NCI-H2029 treated with DMSO at 0.1 percent for 48 hours (cell line): ENCODE results near the gene ABHD13.
"Not testable (repeated sequence)": the region's sequence is repeated elsewhere in the genome, so short reads cannot be mapped to it uniquely, and the experiment has no call there.

Experiments
- DNase-seq: peaks from one replicate; lab custom pipeline; 2025; lab: John Stamatoyannopoulos, UW

Gene ABHD13

DNA sequence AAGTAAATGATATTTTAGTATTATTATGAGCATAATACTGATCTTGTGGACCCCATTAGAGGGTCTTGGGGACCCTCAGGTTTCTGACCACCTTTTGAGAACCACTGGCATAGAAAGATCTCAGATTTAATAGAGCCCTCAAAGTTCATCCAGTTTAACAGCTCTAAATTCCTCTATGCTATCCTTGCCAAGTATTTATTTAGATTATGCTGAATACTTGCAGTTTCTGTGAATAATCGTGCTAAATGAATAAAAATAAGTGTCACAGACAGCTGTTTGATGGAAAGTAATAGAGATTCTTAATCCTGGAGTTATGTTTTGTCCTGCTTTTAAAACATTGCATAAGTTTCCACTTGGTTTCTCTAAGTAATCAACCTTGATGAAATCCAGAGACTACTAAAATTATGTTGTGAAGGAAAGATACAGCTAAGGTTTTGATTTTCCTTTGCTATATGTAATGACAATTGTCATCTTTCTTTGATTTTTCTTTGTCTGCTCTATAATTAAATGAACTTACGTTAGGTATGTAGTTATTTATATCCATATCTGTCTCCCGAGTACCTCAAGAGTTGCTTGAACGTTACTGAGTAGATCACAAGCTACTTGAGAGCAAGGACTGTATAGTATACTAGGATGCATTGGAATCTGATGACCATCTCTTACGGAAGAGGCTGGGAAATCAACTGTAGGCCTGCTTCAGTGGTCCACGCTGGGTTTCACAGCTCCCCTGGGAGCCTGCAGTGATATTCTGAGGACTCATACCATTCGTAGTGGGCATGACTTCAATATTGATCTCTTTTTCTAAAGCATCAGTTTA is 5.7 kb downstream of the ABHD13 start:
- DNase-seq, result no peak

DNA sequence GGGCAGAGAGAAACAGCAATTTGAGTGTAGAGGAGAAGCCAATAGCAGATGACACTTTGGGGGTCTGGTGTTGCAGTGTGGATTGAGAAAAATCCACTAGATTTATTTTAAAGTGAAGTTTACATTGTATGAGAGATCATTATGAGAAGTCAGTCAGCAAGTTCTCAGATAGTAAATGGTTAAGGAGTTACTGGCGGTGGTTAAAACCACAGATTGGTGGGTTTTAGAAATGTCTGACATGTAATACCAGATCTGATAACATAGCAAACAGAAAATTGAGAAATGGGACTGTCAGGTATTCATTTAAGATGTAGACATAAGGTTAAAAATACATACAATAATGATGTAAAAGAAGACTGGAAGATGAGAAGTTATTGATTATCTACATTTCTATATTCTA is 7.2 kb downstream of the ABHD13 start:
- no peak for DNase-seq

DNA sequence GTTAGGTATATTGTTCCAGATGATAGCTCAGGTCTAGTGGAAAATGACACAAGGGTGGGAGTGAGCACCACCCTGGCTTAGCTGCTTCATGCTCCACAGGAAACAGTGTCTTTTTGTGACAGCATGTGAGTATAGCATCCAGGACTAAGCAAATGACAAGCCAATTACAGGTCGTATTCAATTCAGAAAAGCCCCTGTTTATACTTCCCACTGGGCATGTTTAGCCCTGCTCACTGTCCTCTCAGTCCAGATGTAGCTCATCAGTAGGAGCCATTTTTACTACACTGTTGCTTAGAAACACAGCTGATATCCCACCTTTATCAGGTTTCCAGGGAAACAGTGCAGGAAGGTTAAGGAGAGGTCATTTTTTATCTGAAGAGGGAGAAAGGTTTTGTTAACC is 8.0 kb downstream of the ABHD13 start:
- no peak for DNase-seq

DNA sequence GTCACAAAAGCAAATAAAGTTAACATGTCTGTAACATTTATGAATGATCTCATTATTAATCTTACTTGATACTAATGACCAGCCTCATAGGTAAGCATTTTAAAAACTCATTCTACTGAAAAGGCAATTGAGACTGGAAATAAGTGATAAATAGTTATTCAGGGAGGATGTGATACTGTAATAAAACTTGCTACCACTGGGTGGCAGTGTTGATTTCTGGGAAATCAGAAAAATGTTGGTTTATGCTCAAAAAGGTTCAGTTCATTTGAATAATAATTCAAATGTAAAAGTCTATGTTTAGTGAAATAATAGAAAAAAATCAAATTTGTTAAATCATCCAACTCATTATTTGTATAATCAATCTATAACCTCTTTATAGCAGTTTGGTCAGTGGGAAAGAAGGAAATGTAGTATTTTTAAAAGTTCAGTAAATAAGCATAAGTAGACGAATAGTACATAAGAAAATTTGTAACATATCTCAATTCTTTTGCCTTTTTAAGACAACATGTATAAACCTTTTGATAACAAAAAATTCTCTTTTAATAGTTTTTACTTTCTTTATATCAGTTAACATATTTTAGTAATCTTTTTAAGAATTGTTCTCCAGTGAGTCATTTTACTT is 9.6 kb downstream of the ABHD13 start:
- DNase-seq, result no peak

DNA sequence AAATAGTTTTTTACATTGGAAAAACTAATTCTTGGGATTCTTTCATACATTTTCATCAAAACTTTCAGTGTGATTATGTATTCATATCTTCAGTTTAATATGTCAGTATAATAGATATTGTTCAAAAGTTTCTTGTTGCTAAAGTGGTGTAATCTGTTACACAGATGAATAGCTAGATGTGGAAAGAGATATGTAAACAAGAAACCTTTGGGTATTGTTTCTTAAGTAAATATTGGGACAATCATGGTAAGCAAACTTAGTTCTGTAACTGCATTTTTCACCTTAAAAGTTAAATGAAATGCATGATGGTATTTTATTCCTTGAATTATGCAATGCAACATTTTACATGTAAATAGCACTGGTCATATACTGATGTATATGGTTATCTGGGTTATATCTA is 12.2 kb downstream of the ABHD13 start:
- no peak for DNase-seq

DNA sequence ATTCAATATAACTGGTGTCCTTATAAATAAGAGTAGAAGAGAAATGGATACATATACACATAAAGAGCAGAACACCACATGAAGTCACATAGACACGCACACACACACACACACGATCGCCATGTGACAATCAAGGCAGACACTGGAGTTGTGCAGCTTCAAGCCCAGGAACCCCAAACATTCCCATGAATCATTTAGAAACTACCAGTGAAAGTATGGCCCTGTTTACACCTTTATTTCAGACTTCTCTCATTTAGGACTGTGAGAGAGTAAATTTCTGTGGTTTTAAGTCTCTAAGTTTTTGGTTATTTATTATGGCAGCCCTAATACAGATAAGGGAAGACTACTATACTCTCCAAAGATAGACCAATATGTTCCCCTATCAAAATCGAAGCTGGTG is 31.0 kb downstream of the ABHD13 start:
- DNase-seq, result no peak

DNA sequence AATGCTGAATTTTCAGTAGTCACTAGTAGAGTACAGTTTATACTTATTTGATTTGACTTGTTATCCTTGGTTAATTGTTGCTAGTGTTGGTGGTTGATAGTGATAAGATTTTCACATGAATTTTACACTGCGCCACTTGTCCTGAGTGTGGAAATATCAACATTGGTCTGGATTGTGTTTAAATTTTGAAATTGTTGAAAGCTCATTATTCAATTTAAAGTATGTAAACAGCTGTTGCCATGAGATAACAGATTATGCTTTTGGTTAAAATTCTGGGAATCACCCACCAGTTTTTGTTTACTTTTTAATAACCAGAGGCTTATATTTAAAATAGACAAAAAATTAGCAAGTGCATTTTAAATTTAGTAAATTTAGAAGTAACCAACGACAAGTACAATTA is 39.1 kb downstream of the ABHD13 start:
- no peak for DNase-seq

DNA sequence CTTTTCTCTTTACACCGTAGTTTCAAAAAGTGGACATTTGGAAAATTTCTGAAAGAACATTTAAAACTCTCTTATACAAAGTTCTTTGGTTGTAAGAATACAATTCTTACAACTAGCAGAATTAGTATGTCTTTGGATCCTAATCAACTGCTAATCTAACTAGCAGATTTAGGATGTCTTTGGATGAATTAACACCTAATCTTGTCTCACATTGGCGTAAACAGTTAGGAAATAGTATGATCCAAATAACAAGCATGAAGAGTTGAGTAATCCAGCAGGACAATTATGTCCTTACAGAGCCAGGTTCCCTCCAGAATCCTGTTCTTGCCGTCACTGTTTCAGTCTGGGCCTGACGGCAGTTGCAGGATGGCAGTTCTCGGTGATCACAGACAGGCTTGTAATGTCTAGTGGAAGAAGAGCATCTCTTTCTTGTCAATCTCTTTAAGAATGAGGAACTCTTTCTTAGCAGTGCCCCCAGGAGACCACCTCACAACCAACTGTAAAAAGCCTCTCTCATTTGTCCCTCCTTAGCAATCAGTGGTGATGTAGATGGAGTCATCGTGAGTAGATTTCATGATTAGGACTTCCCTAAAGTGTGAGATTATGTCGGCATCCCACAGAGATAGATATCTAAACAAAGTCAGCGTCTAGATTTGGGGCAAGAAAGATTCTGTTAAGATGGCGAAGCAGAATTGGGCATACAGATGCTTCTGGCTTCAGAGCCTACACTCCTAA is 45.6 kb downstream of the ABHD13 start:
- no peak for DNase-seq

DNA sequence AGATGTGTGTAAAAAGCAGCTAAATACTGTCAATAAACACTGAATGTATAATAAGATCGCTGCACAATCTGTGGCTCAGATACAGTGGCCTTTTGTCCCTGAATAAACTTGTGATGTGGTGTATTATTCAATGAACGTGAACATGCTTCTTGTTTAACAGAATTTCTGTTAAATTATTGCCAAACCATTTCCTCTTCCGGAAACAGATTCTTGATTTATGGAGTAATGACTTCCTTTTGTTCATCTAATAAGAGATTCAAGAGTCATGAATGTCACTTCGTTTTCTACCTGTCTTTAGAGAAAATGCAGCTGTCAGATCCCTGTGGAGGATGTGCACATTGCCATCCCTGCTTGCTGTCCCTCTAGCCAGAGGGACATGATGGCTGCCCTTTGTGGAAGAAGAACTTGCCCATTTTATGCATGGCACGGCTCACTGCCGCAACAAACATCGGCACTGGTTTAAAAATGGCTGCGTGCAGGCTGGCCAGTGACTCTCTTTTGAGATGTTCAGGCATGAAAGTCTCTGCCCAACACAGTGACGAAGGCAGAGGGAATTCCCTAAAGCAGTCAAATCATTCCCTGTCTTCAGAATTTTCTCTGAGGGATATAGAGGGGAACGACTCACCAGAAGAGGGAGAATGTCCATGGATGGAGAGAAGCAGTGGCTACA is 48.3 kb downstream of the ABHD13 start:
- no peak for DNase-seq

DNA sequence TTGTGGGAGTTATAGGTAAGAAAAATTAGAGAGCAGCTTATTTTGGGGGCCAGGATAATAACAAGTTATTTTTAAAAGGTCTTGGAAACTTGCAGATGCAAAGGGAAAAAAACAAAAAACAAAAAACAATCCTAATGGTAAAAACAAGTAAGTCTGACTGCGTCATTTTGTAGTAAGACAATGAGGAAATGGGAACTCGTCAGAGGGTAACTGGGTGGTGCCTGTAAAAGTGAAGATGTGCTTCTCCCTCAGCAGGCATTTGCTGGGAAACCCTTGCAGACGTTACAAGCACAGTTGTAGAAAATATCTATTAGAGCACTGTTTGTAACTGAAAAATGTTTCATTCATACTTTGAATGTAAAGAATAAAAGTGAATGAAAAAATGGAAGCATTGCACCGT is 49.2 kb downstream of the ABHD13 start:
- no peak for DNase-seq

DNA sequence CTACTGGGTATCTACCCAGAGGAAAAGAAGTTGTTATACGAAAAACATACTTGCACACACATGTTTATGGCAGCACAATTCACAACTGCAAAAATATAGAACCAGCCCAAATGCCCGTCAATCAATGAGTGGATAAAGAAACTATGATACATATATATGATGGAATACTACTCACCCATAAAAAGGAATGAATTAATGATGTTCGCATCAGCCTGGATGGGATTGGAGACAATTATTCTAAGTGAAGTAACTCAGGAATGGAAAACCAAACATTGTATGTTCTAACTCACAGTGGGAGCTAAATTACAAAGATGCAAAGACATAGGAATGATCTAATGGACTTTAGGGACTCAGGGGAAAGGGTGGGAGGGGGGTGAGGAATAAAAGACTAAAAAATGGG is 49.7 kb downstream of the ABHD13 start:
- DNase-seq, result not testable (repeated sequence)

DNA sequence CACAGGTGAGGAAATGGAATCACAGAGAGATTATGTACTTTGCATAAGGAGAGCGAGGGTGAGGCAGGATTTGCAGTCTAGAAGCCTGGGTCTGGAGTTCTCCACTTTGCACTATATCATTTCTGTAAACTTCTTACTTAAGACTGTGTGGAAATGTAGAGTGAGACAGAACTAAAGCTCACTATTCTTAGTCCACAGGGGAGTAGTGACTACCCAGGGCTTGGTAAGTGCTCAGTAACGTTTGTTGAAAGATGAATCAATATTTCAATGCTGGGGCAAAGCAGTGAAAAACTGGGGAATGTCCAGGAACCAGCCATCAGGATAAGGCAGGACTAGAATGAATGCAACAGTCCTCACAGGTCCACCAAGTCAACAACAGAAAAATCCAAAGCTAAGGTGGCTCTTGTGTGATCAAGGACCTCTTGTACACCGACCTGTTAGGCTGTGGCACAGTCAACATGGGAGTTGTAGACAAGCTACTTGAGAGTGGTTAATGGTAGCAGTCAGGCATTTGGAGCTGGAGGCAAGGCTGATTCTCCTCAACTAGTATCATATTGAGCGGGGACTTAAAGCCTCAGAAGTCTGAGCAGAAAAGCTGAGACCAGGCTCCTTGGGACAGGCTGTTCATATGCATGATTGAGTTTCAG is 50.4 kb downstream of the ABHD13 start:
- no peak for DNase-seq

DNA sequence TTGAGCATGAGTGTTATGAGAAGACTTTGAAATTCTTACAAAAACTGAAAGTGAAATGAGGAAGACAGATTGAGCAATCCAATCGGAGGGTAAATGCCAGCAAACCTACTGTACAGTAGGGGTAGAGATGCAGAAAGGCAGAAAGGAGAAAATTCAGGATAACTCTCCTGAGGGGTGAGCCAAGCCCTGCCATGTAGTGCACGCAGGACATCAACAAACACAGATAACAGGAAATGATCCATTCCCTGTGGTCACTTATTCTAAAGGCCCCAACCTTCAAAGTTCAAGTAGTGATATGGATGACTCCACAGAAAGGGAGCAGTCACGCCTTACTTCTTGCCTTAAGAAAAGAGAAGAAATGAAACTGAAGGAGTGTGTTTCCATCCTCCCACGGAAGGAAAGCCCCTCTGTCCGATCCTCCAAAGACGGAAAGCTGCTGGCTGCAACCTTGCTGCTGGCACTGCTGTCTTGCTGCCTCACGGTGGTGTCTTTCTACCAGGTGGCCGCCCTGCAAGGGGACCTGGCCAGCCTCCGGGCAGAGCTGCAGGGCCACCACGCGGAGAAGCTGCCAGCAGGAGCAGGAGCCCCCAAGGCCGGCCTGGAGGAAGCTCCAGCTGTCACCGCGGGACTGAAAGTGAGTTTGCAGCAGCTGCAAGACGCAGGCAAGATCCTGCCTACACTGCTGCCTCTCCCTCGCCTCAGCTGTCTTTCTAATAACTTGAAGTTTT is 51.6 kb downstream of the ABHD13 start, which contains the start of gene TNFSF13B:
TNFSF13B (plus strand) TSS at position 118 of the 728 bp plus-strand sequence; CDS start at position 296, 178 bp downstream.
- DNase-seq, result no peak

DNA sequence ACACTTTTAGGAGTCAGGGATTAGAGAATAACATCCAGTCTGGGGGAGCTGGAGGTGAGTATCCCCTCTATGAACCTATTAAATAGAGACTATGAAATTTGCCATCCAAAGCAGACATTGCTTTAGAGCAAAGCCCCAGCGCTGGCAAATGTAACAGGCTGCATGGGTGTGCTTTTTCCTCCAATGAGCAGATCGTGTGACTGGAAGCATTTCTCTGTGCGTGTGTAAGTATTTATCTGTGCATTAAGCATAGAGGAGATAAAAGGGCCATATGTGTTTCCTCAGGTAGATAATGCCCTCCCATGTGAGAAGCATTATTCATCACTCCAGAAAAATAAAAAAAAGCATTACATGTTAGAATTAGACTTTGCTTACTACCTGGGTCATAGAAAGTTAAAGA is 52.2 kb downstream of the ABHD13 start:
- no peak for DNase-seq

DNA sequence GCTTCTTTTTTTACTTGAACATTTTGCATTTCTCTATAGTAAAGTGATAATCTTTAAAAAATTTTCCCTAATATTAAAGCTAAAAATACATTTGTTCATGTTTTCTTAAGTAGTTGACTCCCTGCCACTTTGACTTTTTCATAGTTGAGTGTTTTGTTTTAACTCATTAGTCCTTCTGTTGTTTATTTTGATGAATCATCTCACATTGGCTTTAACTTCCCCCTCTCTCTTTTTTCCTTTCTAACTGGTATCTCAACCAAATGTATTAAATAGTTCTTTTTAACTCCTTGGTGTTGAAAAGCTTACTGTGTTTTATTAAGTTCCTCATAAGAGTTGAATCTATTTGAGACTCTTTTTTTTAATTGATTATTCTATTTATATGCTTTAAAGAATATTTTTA is 54.1 kb downstream of the ABHD13 start:
- no peak for DNase-seq

DNA sequence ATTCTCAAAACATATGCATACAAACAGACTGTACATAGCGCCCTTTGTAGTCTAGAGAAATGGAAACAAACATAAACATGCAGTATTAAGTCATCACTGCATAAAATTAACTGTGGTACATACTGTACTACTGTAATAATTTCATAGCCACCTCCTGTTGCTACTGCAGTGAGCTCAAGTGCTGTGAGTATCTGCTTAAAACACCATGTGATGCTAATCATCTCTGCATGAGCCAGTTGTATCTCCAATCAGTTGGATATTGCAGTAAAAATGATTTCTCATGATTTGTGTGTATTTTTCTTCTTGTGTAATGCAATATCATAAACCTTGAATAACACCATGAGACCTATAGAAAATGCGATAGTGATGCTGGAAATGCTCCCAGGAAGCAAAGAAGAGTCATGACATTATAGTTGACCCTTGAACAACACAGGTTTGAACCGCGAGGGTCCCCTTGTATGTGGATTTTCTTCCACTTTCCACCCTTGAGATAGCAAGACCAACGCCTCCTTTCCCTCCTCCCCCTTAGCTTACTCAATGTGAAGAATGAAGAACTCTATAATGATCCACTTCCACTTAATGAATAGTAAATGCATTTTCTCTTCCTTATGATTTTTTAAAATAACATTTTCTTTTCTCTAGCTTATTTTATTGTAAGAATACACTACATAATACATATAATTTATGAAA is 55.4 kb downstream of the ABHD13 start:
- no peak for DNase-seq

DNA sequence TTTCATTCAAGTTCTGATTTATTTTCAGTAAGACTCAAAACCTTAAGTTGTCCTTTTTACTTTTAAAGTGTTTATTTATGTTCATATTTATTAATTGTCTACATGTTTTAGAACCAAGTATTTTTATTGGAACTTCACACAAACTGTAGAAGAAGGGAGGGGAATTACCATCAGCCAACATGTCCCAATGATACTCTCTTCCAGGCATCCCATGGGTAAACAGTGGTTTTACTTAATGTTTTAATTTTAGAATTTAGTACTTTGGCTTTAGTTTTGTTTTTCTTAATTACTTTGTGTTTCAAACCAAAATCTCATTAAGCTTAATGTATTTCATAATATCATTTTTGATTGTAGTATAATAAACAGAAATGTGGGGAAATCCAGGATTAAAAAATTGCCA is 56.5 kb downstream of the ABHD13 start:
- no peak for DNase-seq

DNA sequence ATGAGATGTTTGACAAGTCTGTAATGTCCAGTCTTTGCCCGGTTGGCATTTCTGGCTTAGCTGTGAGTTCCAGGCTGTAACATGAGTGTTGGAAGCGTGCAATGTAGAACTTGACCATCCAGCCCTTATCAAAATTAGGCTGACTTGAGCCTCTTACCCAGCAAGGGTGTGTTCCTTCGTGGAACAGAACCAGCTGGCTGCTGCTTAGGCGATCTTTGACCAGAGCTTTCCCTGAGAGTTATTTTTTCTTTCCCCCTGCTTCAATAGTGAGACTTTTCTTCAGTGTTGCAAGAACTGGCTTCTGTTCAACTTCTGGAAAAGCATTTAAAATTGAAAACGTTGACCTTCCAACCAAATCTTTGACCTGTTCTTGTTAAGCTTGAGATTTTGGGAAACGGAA is 57.9 kb downstream of the ABHD13 start:
- no peak for DNase-seq

DNA sequence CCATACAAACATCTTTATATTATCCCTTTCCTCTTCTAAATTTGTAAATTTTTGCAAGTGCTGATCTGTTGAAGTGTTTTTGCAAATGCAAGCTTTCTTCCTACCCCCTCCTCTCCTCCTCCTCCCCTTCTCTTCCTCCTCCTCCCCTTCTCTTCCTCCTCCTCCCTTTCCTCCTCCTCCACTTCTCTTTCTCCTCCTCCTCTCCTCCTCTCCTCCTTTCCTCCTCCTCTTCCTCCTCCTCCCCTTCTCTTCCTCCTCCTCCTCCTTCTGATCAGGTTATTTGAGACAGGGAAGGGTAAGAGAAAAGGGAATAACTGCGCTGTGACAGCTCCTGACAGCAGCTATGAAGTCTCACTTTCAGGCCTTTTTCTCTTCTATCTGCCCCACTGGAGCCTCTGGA is 60.3 kb downstream of the ABHD13 start:
- DNase-seq, result no peak

DNA sequence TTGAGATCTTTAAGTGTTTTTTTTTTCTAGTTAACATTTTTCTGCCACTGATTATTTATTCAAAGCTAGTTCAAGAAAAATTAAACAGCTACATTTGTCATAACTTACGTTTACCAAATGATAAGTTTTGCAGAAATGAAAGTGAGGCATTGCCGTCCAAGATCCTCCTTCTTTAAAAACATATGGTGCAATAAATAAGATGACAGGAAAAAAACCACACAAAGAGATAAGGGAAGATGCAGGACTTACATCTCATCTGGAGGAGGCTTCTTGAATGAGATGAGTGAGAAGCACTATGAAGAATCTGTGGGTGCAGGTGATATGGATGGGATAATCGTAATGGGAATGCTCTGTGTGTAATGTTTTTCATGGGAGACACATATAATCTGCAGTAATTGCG is 63.7 kb downstream of the ABHD13 start:
- DNase-seq, result no peak

DNA sequence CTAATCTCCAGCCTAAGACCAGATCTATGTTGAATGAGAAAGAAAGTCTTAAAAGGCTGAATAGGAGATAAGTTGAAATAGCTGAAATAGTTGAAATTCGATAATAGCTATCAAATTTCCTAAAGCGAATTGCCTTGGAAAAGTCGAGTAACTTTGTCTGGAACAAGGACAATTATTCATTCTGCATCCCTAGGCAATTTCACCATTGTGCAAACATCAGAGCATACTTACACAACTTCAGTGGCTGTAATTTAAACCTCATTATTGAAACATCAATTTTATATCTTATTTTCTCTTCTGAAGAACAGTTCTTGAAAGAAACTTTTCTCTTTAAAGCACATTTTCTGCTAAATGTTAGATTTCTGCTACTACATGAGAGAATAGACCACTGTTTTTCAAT is 64.9 kb downstream of the ABHD13 start:
- no peak for DNase-seq
